Neural crest cell (in vitro differentiated cells): ENCODE measurements around the gene TBX18. TPM values are rescaled to one million over a fixed set of nuclear protein-coding genes. Genes with fewer than 3 reads are reported as not detected.
A peak's percentile ranks its signal among the peaks of the same experiment; 100 is the strongest.

Experiments used
- DNase-seq: peaks from one replicate; pipeline ENCODE4 v3.0.0; 2021; ENCODE audit warnings: low read depth, mixed read lengths, low spot score
- H3K27ac Mint-ChIP-seq: one replicate; pipeline ENCODE4 v1.8.0; 2021; ENCODE audit warnings: mild to moderate bottlenecking, mixed read lengths; ENCODE audit not compliant: unreplicated experiment
- H3K27me3 Mint-ChIP-seq: 2 replicates; pipeline ENCODE4 v1.8.0; 2021; ENCODE audit warnings: low read depth, mild to moderate bottlenecking, mixed read lengths
- H3K36me3 Mint-ChIP-seq: 2 replicates; pipeline ENCODE4 v1.8.0; 2021; ENCODE audit warnings: low read depth, mild to moderate bottlenecking, mixed read lengths
- H3K4me1 Mint-ChIP-seq: 2 replicates; pipeline ENCODE4 v1.8.0; 2021; ENCODE audit warnings: mixed read lengths
- H3K4me3 Mint-ChIP-seq: one replicate; pipeline ENCODE4 v1.8.0; 2021; ENCODE audit warnings: mild to moderate bottlenecking, mixed read lengths
- H3K9me3 Mint-ChIP-seq: 2 replicates; pipeline ENCODE4 v1.8.0; 2021; ENCODE audit warnings: mixed read lengths
- total RNA-seq: library from RNA; stranded (reverse); gene quantifications from 2 replicates; pipeline ENCODE4 v1.2.1, GENCODE V29; 2021
- TF ChIP-seq, protein P1 (sequence below): fragments of 200-600 bp; sonication (generic); conservative IDR thresholded peaks from 2 replicates; pipeline ENCODE4 v1.5.0; 2021; ENCODE audit warnings: antibody characterized with exemption, mild to moderate bottlenecking

The TBX18 gene
- total RNA-seq, 1 donor from 2014 or later, result 0.47 TPM

DNA sequence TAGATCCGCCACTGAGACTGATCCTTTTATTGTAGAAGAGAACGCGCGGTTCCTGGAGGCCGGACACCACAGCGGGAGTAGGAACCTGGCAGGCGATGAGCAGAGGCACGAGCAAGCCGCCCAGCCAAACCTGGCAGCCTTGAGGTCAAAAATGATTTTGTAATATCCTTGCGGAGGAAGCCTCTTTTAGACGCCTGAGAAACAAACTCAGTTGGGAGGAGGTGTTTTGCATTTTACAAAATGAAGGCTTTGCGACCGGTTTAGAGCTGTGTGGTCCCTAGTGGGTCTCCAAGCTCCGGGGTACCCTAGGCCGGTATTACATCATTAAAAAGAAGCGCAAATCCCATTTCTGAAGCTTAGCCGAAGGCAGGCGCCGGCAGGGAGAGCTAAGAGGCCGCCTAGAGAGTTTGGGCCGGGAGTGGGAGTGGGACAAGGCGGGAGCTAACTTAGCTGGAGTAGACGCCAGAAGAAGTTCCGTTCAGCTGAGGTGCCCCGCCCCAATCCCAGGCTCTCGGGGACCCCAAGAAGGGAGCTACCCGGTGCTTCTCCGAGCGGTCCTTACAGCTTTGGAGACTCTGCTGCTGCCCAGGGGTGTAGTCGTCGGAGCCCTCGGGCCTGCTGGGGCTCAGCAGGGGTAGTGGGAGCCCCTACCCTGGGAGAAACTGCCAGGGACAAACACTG lies 1.9 kb upstream of the TBX18 start:
- no peak for DNase-seq

DNA sequence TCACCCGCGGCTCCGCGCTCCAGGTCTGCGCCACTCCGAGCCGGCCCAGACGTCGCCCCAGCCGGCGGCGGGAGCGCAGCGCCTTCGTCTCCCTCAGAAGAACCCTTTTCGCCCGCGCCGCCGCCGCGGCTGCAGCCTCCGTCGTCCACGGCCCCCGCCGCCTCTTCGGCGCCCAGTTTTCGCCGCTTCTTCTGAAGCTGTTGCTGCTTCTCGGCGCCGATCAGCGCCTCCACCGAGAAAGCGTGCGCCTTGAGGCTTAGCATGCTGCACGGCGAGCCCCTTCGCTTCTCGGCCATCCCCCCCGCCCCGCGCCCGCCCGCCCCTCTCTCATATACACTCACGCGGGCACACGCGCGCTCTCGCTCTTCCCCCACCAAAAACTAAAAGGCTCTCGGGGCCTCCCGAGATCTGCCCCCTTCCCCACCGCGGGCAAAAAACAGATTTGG lies 489 bp downstream of the TBX18 start:
- DNase-seq, result peak; percentile 15
- Mint-ChIP-seq H3K27ac (no peak overlapping the region), H3K36me3 (peaks cover 4% of the 10 kb centered on the region), H3K4me1 (peaks cover 9% of the 10 kb centered on the region), H3K27me3 (peaks cover 100% of the 10 kb centered on the region), H3K4me3 (peak overlapping the region; percentile 89), H3K9me3 (no peaks in the 10 kb centered on the region)
- TF ChIP-seq, protein P1, sequence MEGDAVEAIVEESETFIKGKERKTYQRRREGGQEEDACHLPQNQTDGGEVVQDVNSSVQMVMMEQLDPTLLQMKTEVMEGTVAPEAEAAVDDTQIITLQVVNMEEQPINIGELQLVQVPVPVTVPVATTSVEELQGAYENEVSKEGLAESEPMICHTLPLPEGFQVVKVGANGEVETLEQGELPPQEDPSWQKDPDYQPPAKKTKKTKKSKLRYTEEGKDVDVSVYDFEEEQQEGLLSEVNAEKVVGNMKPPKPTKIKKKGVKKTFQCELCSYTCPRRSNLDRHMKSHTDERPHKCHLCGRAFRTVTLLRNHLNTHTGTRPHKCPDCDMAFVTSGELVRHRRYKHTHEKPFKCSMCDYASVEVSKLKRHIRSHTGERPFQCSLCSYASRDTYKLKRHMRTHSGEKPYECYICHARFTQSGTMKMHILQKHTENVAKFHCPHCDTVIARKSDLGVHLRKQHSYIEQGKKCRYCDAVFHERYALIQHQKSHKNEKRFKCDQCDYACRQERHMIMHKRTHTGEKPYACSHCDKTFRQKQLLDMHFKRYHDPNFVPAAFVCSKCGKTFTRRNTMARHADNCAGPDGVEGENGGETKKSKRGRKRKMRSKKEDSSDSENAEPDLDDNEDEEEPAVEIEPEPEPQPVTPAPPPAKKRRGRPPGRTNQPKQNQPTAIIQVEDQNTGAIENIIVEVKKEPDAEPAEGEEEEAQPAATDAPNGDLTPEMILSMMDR, result no peak

More for the DNA sequence above, 1.9 kb upstream of the TBX18 start:
- Mint-ChIP-seq H3K27me3 (peaks cover 98% of the 10 kb centered on the region), H3K27ac (no peak overlapping the region), H3K9me3 (no peaks in the 10 kb centered on the region), H3K4me3 (peak overlapping the region; percentile 8), H3K4me1 (peaks cover 9% of the 10 kb centered on the region), H3K36me3 (peaks cover 4% of the 10 kb centered on the region)
- TF ChIP-seq, protein P1, result no peak

DNA sequence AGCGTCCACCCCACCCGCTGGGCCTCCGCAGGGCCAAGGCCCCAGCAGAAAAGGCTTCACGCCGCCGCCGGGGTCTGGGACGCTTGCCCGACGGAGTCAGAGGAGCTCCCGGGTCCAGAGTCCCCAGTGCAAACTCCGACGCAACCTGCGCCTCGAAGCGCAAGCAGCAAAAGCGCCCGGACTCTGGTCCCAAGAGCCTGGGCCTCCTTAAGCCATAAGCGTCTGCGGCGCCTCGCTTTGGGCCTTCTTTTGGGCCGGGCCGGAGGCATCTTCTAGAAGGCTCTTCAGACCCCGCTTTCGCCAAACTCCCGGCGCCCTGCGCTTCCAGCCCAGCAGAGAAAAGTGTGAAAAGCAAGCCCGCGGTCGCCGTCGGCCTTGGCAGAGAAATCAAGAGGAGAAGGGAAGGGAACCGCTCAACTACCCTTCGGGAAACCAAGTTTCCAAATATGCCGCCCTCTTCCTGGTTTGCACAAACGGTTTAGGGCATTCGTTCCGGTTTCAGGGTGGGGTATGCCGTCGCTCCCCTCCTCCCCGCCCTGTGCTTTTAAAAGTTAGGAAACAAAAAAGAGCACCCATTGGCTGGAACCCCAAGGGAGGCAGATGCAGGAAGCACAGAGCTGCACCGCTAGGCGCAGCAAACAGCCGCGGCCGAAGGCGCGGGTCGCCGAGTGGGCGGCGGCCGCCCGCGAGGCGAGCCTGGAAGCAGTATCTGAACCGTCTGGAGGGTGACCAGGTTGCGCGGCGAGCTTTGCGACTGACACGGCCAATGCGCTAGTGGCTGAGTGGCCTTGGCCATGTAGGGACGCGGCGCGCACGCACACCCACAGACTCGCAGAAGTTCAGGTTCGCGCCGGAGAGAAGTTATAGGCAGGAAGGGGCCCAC lies 1.2 kb downstream of the TBX18 start:
- H3K4me3 Mint-ChIP-seq, result peak overlapping the region; percentile 67
- no peaks in the 10 kb centered on the region for H3K9me3 Mint-ChIP-seq
- peaks cover 100% of the 10 kb centered on the region for H3K27me3 Mint-ChIP-seq
- H3K4me1 Mint-ChIP-seq, result peaks cover 9% of the 10 kb centered on the region
- H3K36me3 Mint-ChIP-seq, result peaks cover 4% of the 10 kb centered on the region
- DNase-seq, result peak; percentile 18
- TF ChIP-seq, protein P1, result peak; percentile 6
- H3K27ac Mint-ChIP-seq, result no peak overlapping the region

DNA sequence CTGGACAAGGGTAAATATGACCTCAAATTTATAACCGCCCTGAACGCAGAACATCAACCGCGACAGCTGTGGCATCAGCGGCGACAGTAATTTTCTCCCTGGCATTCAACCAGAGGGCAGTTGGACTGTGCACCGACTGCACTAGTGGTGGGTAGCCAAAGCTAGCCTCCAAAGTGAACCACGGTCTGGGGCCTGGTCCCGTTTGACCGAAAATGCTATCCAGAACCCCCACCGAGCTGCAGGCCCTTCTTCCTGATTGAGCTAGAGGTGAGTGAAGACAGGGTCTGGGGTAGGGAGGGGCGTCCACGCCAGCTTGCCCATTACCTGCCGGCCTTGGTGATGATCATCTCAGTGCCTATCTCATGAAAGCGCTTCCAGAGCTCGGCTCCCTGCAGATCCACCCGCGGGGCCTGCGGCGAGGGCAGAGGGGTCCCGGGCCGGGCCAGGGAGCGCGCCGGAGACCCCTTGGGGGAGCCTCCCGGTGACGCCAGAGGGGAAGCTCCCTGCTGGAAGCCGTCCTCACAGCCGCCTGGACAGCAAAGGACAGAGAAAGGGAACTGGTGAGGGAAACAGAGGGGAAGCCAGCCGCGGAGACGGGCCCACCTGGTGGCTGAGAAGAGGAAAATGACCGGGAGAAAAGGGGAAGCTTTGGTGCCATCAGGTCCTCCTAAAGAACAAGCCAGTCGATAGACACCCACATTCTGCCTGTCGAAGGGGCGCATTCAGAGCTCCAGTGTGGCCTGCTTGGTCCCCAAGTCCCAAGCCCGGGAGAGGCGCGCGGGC lies 2.0 kb downstream of the TBX18 start:
- no peak overlapping the region for H3K27ac Mint-ChIP-seq
- H3K36me3 Mint-ChIP-seq, result peaks cover 4% of the 10 kb centered on the region
- DNase-seq, result no peak
- H3K27me3 Mint-ChIP-seq, result peaks cover 97% of the 10 kb centered on the region
- peak overlapping the region; percentile 28 for H3K4me3 Mint-ChIP-seq
- H3K4me1 Mint-ChIP-seq, result peaks cover 9% of the 10 kb centered on the region
- TF ChIP-seq, protein P1, result peak; percentile 34
- no peaks in the 10 kb centered on the region for H3K9me3 Mint-ChIP-seq

DNA sequence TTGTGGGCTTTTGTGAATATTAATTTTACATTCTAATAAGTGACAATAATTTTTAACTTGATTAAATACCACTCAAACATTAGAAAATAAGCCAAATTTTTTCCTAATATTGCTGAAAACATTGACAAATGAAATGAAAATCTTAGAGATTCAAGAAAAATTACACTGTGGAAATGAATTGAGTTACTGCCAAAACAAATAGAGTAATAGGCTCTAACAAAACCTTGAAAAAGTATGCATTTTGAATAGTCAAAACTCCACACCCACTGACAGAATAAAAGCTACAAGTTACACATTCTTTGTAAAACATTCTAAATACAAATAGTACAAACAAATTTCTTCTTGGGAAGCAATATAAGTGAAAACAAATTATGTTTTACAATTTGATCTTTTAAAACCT lies 5.9 kb downstream of the TBX18 start:
- peaks cover 96% of the 10 kb centered on the region for H3K27me3 Mint-ChIP-seq
- no peaks in the 10 kb centered on the region for H3K9me3 Mint-ChIP-seq
- no peak overlapping the region for H3K27ac Mint-ChIP-seq
- no peak for DNase-seq
- no peaks in the 10 kb centered on the region for H3K36me3 Mint-ChIP-seq
- TF ChIP-seq, protein P1, result no peak
- H3K4me3 Mint-ChIP-seq, result no peak overlapping the region
- H3K4me1 Mint-ChIP-seq, result peaks cover 4% of the 10 kb centered on the region
